ENCODE results near the gene LRRC1. TPM values are rescaled to one million over a fixed set of nuclear protein-coding genes. Genes with fewer than 3 reads are reported as not detected.

The LRRC1 gene
- polyA plus RNA-seq, 4 donors: 21.8 to 41.2 (median 35.4) TPM

DNA sequence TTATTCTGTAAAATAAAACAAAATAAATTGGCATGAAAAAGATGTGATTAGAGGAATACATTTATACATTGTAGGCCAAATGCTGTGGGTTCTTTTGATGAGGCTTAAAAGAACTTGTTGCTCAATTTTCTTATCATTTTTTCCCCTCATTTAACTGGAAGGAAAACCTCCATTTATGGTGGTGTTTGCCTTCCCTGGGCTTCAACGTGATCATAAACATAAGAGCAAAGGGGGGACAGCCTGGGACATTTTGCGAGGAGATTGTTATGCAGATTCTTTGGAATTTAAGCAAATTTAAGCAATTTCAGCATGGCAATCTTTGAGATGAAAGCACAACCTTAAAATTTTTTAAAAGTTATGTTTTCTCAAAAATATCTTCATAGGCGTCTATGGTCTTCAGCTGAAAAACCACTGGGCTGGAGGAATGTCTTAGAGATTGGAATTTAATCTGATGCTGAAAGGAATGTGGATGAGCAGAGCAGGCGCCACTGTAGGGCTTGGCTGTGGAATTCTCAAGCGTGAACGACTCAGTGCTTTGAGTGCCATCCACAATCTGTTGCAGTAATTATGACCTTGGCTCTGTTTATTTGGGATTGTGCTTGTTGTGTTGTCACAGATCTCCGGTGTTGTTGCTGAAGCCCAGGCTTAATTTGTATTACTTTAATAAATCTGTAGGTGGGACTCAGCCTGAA is 167.0 kb downstream of the LRRC1 start:
- Histone ChIP-seq H3K9me3 (ENCODE audit: control insufficient read depth in 2 of 2, insufficient read depth in 1 of 2, low read depth in 1 of 2, low read length in 1 of 2) (peaks cover 0 to 5% of the 10 kb centered on the region in 2 donors), H3K27ac (ENCODE audit: low read depth in 1 of 3, low read length in 2 of 3) (no peak overlapping the region), H3K4me1 (ENCODE audit: control insufficient read depth in 3 of 3, insufficient read depth in 2 of 3, low read depth in 1 of 3, low read length in 2 of 3) (no peaks in the 10 kb centered on the region), H3K4me3 (ENCODE audit: low read depth in 1 of 3, low read length in 3 of 3) (no peak overlapping the region), H3K36me3 (ENCODE audit: control insufficient read depth in 3 of 3, insufficient read depth in 2 of 3, low read depth in 1 of 3, low read length in 3 of 3) (no peaks in the 10 kb centered on the region), H3K27me3 (ENCODE audit: control insufficient read depth in 3 of 3, insufficient read depth in 3 of 3, low read length in 3 of 3) (no peaks in the 10 kb centered on the region)
- FAIRE-seq (no peak), DNase-seq (no peak)
- WGBS, 3 donors: 67 to 70% (median 67%) methylated on average over 7 of the region's 7 CpGs

DNA sequence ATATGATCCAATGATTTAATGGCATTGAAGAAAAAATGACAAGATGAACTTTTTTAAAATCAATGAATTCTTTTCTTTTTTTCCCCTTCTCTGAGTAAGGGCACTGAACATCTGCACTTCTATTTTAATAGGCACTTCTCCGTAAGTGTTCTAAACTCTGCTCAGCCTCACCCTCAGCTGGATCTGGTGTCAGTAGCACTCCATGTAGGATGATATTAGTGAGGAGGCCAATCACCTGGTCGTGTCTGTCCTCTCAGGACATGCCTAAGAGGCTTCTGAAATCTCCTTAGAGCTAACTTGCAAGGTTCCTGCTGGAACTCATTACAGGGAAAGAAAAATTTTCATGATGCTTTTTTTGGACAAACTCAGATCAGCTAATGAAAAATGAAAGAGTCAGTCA is 167.8 kb downstream of the LRRC1 start:
- no peak for FAIRE-seq

DNA sequence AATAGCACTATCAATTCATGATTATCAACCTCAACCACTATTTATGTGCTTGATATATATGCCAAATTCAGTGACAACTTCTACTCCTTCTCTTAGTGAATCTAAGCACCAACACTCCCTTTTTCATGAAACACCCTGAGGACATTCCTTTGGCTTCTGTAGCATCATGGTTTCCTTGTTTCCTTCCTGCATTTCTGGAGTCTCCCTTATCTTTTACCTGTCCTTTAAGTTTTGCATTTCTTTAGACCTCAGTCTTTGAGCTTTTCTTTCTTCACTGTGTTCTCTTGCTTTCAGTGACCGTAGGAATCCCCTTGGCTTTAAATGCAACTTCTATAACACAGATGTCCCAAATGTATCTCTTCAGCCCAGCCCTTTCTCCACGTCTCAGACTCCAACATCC is 172.6 kb downstream of the LRRC1 start:
- DNase-seq: no peak
- Histone ChIP-seq H3K9me3 (ENCODE audit: control insufficient read depth in 2 of 2, insufficient read depth in 1 of 2, low read depth in 1 of 2, low read length in 1 of 2) (peaks cover 0 to 5% of the 10 kb centered on the region in 2 donors), H3K27me3 (ENCODE audit: control insufficient read depth in 3 of 3, insufficient read depth in 3 of 3, low read length in 3 of 3) (no peaks in the 10 kb centered on the region), H3K4me3 (ENCODE audit: low read depth in 1 of 3, low read length in 3 of 3) (no peak overlapping the region), H3K4me1 (ENCODE audit: control insufficient read depth in 3 of 3, insufficient read depth in 2 of 3, low read depth in 1 of 3, low read length in 2 of 3) (no peaks in the 10 kb centered on the region), H3K36me3 (ENCODE audit: control insufficient read depth in 3 of 3, insufficient read depth in 2 of 3, low read depth in 1 of 3, low read length in 3 of 3) (no peaks in the 10 kb centered on the region), H3K27ac (ENCODE audit: low read depth in 1 of 3, low read length in 2 of 3) (no peak overlapping the region)
- 73 to 81% (median 76%) methylated on average over 2 of the region's 2 CpGs for WGBS, 3 donors
- FAIRE-seq: no peak

More for the DNA sequence above, 167.8 kb downstream of the LRRC1 start:
- no peaks in the 10 kb centered on the region for H3K36me3 ChIP-seq (ENCODE audit: control insufficient read depth in 3 of 3, insufficient read depth in 2 of 3, low read depth in 1 of 3, low read length in 3 of 3)
- no peaks in the 10 kb centered on the region for H3K27me3 ChIP-seq (ENCODE audit: control insufficient read depth in 3 of 3, insufficient read depth in 3 of 3, low read length in 3 of 3)
- no peaks in the 10 kb centered on the region for H3K4me1 ChIP-seq (ENCODE audit: control insufficient read depth in 3 of 3, insufficient read depth in 2 of 3, low read depth in 1 of 3, low read length in 2 of 3)
- H3K27ac ChIP-seq (ENCODE audit: low read depth in 1 of 3, low read length in 2 of 3): no peak overlapping the region
- peaks cover 0 to 5% of the 10 kb centered on the region in 2 donors for H3K9me3 ChIP-seq (ENCODE audit: control insufficient read depth in 2 of 2, insufficient read depth in 1 of 2, low read depth in 1 of 2, low read length in 1 of 2)
- WGBS, 3 donors: 58 to 75% (median 69%) methylated on average over 2 of the region's 2 CpGs
- H3K4me3 ChIP-seq (ENCODE audit: low read depth in 1 of 3, low read length in 3 of 3): no peak overlapping the region
- DNase-seq: no peak

Other genes starting within 250 kb of the LRRC1 start
- gene GCLC, start 249.9 kb upstream of the LRRC1 start, polyA plus RNA-seq: 10 to 100 TPM; 26.6 to 69.3 (median 28.1) TPM
- gene KLHL31, start 129.2 kb upstream of the LRRC1 start, polyA plus RNA-seq: 1 to 10 TPM in 1 of 4 donors, under 1 TPM in 3; 0.22 to 1.4 (median 0.42) TPM

Measured in small intestine (tissue), 7 donors.